ENCODE measurements around the gene FCN1. TPM values are rescaled to one million over a fixed set of nuclear protein-coding genes. Genes with fewer than 3 reads are reported as not detected.

FCN1 gene
- total RNA-seq, 1 donor from 2014 or later = not detected

- Histone ChIP-seq H3K27ac (no peak overlapping the region), H3K36me3 (no peaks in the 10 kb centered on the region), H3K4me3 (no peak overlapping the region), H3K27me3 (no peaks in the 10 kb centered on the region), H3K4me1 (no peaks in the 10 kb centered on the region), H3K9me3 (no peaks in the 10 kb centered on the region)
- DNase-seq (ENCODE audit: low spot score in 2 of 2) = peak in 1 of 2 donors; percentile 19
- TF ChIP-seq CTCF (IDR thresholded peaks at IDR 0.05) = no peak
- intact Hi-C loops (cut with DNase I) = no loop called here
These were observed 38.1 kb upstream of the FCN1 start for GRCh38 chr9:134955801-134956200.

GRCh38 chr9:134955156-134955555 lies 37.4 kb upstream of the FCN1 start:
- no peak for TF ChIP-seq CTCF (IDR thresholded peaks at IDR 0.05)
- Histone ChIP-seq H3K9me3 (no peaks in the 10 kb centered on the region), H3K27ac (no peak overlapping the region), H3K4me3 (no peak overlapping the region), H3K4me1 (no peaks in the 10 kb centered on the region), H3K27me3 (no peaks in the 10 kb centered on the region), H3K36me3 (no peaks in the 10 kb centered on the region)
- intact Hi-C loops (cut with DNase I) = no loop called here
- DNase-seq (ENCODE audit: low spot score in 2 of 2) = peak in 1 of 2 donors; percentile 24

- DNase-seq (ENCODE audit: low spot score in 2 of 2) = no peak
- no peaks in the 10 kb centered on the region for H3K36me3 ChIP-seq
- H3K9me3 ChIP-seq = no peaks in the 10 kb centered on the region
- H3K27ac ChIP-seq = no peak overlapping the region
- TF ChIP-seq CTCF (IDR thresholded peaks at IDR 0.05) = no peak
- H3K27me3 ChIP-seq = no peaks in the 10 kb centered on the region
- no peaks in the 10 kb centered on the region for H3K4me1 ChIP-seq
- H3K4me3 ChIP-seq = no peak overlapping the region
- intact Hi-C loops (cut with DNase I) = no loop called here
These were observed 34.3 kb upstream of the FCN1 start for GRCh38 chr9:134951994-134952393.

DNA sequence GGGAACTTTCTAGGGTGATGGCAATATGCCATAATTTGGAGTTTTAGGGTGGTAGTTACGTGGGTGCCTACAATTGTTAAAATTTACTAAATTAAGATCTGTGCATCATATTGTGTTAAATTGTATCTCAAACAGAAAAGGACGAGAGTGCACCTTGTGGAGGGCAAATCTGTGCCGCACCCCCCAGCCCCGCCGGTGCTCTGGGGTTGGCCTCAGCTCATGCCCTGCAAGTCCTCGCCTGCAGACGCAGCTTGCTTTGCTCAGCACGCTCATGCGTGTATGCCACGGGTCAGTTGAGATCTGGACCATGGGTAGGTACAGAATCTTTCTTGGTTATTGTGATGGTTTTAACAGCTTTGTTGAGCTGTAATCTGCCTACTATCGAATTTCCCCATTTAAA lies 33.7 kb upstream of the FCN1 start:
- no peaks in the 10 kb centered on the region for H3K9me3 ChIP-seq
- intact Hi-C loops (cut with DNase I) = no loop called here
- peak in 1 of 2 donors; percentile 42 for DNase-seq (ENCODE audit: low spot score in 2 of 2)
- H3K4me3 ChIP-seq = no peak overlapping the region
- H3K4me1 ChIP-seq = no peaks in the 10 kb centered on the region
- H3K27me3 ChIP-seq = no peaks in the 10 kb centered on the region
- no peaks in the 10 kb centered on the region for H3K36me3 ChIP-seq
- H3K27ac ChIP-seq = no peak overlapping the region
- TF ChIP-seq CTCF (IDR thresholded peaks at IDR 0.05) = no peak

DNA sequence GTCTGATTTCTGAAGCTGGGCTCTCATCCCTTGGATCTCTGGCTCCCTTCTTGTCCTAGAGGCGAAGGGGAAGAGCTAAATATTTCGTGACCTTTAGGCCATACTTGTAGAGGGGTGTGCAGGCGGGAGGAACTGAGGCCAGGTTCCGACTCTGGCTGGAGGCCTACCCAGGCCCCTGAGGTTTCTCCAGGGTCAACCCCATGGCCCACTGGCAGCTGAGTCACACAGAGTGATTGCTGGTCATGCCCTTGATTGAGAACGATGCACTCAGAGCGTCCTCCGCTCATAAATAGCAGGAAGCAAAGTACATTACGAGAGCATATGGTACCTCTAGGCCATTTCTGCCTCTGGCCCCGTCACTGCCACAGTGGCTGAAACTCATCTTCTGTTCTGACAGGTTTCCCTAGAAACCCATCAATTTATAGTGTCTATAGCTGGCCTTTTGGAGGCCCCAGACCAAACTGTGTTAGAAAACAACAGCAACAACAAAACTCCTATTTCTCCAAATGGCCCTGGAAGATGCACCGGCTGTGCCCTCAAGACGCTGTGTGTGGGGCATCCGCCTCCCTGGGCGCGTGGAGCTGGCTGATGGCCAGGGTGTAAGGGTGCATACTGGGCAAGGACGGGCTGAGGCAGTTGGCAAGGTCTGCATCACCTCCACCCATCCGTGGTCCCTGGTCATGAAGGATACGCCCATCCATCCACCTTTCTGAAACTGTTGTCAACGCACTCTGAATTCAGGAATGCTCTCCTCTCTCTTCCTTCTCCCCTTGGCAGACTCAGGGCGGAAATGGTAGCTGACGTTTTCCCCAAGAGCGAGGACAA lies 32.9 kb upstream of the FCN1 start:
- no peak overlapping the region for H3K4me3 ChIP-seq
- intact Hi-C loops (cut with DNase I) = no loop called here
- no peak for DNase-seq (ENCODE audit: low spot score in 2 of 2)

More for the DNA sequence above, 32.9 kb upstream of the FCN1 start:
- no peak for TF ChIP-seq CTCF (IDR thresholded peaks at IDR 0.05)
- Histone ChIP-seq H3K36me3 (no peaks in the 10 kb centered on the region), H3K9me3 (no peaks in the 10 kb centered on the region), H3K4me1 (no peaks in the 10 kb centered on the region), H3K27ac (no peak overlapping the region), H3K27me3 (no peaks in the 10 kb centered on the region)

Measured in ascending aorta (tissue), 2 donors.